Activated CD8-positive, alpha-beta memory T cell treated with anti-CD3 and anti-CD28 coated beads, Interleukin-2, amount 50 U/mL, for 24 hours (primary cell): ENCODE measurements around the gene RASGRP3.
"Not testable (repeated sequence)": the region's sequence is repeated elsewhere in the genome, so short reads cannot be mapped to it uniquely, and the experiment has no call there.

Experiments
- DNase-seq: peaks from one replicate; pipeline ENCODE4 v3.0.0-alpha.2; 2020; ENCODE audit errors: extremely low read depth

RASGRP3 gene

GRCh38 chr2:33476131-33476792, at the start of gene RASGRP3:
RASGRP3 (plus strand) TSS chr2:33476649; CDS start chr2:33515137, 38,488 bp downstream.
- DNase-seq, result peak; percentile 19

GRCh38 chr2:33426666-33427231, 49.7 kb upstream of the RASGRP3 start:
- no peak for DNase-seq

- no peak for DNase-seq
Observed at GRCh38 chr2:33430077-33430476, 46.4 kb upstream of the RASGRP3 start.

GRCh38 chr2:33430856-33431255, 45.6 kb upstream of the RASGRP3 start:
- no peak for DNase-seq

- DNase-seq, result no peak
Observed at GRCh38 chr2:33432871-33433270, 43.6 kb upstream of the RASGRP3 start.

GRCh38 chr2:33433279-33434235, 42.9 kb upstream of the RASGRP3 start:
- DNase-seq, result no peak

GRCh38 chr2:33435518-33435917, 40.9 kb upstream of the RASGRP3 start:
- no peak for DNase-seq

GRCh38 chr2:33436083-33436482, 40.4 kb upstream of the RASGRP3 start:
- DNase-seq, result no peak

GRCh38 chr2:33437297-33437696, 39.2 kb upstream of the RASGRP3 start:
- no peak for DNase-seq

GRCh38 chr2:33437815-33438214, 38.6 kb upstream of the RASGRP3 start:
- no peak for DNase-seq

GRCh38 chr2:33441235-33441810, 35.1 kb upstream of the RASGRP3 start:
- DNase-seq, result no peak

- DNase-seq, result not testable (repeated sequence)
Observed at GRCh38 chr2:33442052-33442451, 34.4 kb upstream of the RASGRP3 start.

- DNase-seq, result no peak
Observed at GRCh38 chr2:33442528-33443079, 33.8 kb upstream of the RASGRP3 start.

- no peak for DNase-seq
Observed at GRCh38 chr2:33443274-33443829, 33.1 kb upstream of the RASGRP3 start.

GRCh38 chr2:33444967-33445366, 31.5 kb upstream of the RASGRP3 start:
- DNase-seq, result no peak

GRCh38 chr2:33448220-33448899, 28.1 kb upstream of the RASGRP3 start:
- DNase-seq, result no peak

GRCh38 chr2:33451214-33451613, 25.2 kb upstream of the RASGRP3 start:
- DNase-seq, result no peak

- no peak for DNase-seq
Observed at GRCh38 chr2:33451825-33452224, 24.6 kb upstream of the RASGRP3 start.

- DNase-seq, result no peak
Observed at GRCh38 chr2:33452545-33452944, 23.9 kb upstream of the RASGRP3 start.

- DNase-seq, result no peak
Observed at GRCh38 chr2:33453905-33454479, 22.5 kb upstream of the RASGRP3 start.
